PC-9 (cell line): ENCODE results near the gene TGFBR1.

Source experiments
- EZH2 ChIP-seq: fragments of 200-600 bp; sonication (generic); IDR thresholded peaks from 2 replicates; pipeline ENCODE4 v1.8.0; 2017; ENCODE audit warnings: antibody characterized with exemption, low read depth
- TF ChIP-seq, protein P1 (sequence below): fragments of 200-600 bp; sonication (generic); conservative IDR thresholded peaks from 2 replicates; pipeline ENCODE4 v1.6.1; 2017; ENCODE audit warnings: mixed run types, antibody characterized with exemption, mild to moderate bottlenecking, moderate library complexity

- TF ChIP-seq, protein P1, sequence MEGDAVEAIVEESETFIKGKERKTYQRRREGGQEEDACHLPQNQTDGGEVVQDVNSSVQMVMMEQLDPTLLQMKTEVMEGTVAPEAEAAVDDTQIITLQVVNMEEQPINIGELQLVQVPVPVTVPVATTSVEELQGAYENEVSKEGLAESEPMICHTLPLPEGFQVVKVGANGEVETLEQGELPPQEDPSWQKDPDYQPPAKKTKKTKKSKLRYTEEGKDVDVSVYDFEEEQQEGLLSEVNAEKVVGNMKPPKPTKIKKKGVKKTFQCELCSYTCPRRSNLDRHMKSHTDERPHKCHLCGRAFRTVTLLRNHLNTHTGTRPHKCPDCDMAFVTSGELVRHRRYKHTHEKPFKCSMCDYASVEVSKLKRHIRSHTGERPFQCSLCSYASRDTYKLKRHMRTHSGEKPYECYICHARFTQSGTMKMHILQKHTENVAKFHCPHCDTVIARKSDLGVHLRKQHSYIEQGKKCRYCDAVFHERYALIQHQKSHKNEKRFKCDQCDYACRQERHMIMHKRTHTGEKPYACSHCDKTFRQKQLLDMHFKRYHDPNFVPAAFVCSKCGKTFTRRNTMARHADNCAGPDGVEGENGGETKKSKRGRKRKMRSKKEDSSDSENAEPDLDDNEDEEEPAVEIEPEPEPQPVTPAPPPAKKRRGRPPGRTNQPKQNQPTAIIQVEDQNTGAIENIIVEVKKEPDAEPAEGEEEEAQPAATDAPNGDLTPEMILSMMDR, result no peak
- TF ChIP-seq EZH2, result no peak
Observed at GRCh38 chr9:99172124-99173091, 67.5 kb downstream of the TGFBR1 start.
